ENCODE measurements around the gene MDK.

MDK gene

GRCh38 chr11:46386674-46387073 lies 5.2 kb downstream of the MDK start:
- DNase-seq (ENCODE audit: low spot score): no peak
- TF ChIP-seq CTCF (IDR thresholded peaks at IDR 0.05; ENCODE audit: extremely low read depth, missing control alignments): no peak

- no peak for TF ChIP-seq CTCF (IDR thresholded peaks at IDR 0.05; ENCODE audit: extremely low read depth, missing control alignments)
- DNase-seq (ENCODE audit: low spot score): no peak
These were observed 6.0 kb downstream of the MDK start for GRCh38 chr11:46387456-46387855.

DNA sequence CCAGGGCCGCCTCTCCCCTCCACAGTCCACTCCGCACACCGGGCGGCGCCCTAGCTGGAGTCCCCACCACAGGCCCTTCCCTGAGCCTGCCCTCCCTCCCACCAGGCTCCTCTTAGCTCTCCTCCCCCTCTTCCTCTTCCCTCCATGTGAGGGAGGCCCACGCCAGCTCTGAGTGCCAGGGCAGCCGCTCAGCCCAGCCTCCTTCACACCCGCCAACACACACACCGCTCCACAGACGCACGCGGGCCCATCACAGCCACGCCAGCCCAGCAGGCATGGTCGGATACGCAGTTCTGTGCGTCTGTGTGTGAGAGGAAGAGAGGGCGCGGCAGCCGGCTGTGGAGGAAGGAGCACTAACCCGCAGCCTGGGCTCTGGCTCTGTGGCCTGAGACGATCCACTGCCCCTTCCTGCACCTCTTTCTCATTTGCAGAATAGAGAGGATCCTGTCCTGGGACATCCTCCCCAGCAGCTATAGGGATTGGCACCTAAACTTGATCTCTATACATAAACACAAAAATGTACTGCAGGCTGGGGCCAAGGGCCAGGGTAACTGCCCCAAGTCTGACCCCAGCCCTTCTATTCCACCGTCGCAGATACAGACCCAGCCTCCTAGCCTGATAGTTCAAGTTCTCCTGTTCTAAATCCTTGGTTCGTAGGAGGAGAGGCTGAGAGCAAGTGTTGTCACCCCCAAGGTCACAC lies 6.6 kb downstream of the MDK start:
- no peak for TF ChIP-seq CTCF (IDR thresholded peaks at IDR 0.05; ENCODE audit: extremely low read depth, missing control alignments)
- no peak for DNase-seq (ENCODE audit: low spot score)

GRCh38 chr11:46388619-46389449 lies 7.4 kb downstream of the MDK start:
- no peak for TF ChIP-seq CTCF (IDR thresholded peaks at IDR 0.05; ENCODE audit: extremely low read depth, missing control alignments)
- no peak for DNase-seq (ENCODE audit: low spot score)

GRCh38 chr11:46389450-46390330 lies 8.2 kb downstream of the MDK start:
- TF ChIP-seq CTCF (IDR thresholded peaks at IDR 0.05; ENCODE audit: extremely low read depth, missing control alignments): peak; percentile 92
- peak; percentile 92 for DNase-seq (ENCODE audit: low spot score)

DNA sequence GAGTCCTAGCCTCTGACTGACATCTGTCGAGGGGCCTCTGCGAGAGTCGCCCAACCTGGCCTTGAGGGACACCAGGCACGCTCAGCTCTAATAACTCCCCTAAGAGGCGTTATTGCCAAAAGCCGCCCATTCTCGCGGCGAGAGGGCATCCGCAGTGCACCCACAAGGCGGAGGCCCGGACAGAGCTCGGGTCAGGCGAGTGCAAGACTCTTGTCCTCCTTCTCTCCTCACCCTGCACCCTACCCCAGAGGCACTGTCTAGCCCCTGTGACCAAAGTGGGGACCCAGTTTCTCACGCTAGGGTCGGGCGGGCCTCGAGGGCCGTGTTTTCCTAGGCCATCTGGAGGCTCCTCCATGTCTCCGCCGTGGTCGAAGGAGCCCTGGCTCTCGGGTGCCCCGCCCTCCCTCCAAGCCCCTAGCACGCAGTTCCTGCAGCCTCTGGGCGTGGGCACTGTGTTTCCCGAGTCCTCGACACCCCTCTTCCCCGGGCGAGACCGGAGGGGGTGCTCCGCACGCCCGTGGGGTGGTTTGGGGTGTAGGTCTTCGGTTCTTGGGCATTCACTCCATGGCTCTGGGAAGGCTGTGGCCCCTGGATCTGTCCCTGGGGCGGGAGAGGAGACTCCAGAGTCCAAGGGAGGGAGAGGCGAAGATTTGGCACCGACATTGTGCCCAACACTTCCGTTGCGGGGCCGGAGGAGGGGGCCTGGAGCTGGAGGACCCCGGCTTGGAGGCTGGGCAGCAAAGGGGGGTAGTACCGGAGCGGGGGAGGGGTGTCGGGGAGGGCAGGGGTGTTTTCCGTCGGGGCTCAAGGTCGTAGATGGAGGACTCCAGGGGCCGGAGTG lies 9.1 kb downstream of the MDK start:
- TF ChIP-seq CTCF (IDR thresholded peaks at IDR 0.05; ENCODE audit: extremely low read depth, missing control alignments): no peak
- DNase-seq (ENCODE audit: low spot score): peak; percentile 57
